ENCODE results near the gene RPL10A.

Gene RPL10A

DNA sequence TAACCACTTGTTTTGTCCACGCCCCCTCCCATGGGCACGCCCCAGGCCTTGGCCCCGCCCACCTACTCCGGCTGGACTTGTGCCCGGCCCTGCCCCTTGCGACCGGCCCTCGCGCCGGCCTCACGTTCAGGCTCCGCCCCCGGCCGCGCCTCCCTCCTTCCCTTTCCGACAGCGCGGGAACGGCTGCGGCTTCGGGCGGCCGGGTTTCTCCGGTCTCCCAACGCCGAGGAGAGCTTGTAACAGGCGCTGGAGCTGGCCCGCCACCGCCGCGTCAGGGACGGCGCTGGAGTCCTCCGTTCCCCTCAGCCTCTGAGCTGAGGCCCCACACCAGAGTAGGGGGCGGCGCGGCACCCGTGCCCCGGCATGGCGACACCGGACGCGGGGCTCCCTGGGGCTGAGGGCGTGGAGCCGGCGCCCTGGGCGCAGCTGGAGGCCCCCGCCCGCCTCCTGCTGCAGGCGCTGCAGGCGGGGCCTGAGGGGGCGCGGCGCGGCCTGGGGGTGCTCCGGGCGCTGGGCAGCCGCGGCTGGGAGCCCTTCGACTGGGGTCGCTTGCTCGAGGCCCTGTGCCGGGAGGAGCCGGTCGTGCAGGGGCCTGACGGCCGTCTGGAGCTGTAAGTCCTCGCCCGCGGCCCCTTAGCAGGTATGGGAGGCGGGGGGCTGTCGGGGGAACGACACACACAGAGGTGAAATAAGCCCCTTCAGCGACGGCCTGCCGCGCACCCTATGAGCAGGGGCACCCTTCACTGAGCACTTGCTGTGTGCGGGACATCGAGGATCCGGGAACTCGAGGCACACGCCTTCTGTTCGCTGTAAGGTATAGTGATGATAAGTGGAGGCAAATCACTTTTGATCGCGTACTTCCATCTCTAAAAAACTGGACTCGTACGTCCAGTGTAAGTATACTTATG, 15.8 kb upstream of the RPL10A start, which contains the start of gene FANCE:
TSS of gene FANCE (plus strand) at position 156 of the 908 bp plus-strand sequence. CDS start at position 364, 208 bp downstream.
- POLR2A ChIA-PET: interaction anchor here (0.7 to 0.8 kb wide), 2 partner anchors 19 to 21 kb away, joined by 3 to 4 read pairs; no protein-coding TSS in a partner anchor
- TF ChIP-seq, protein P1, sequence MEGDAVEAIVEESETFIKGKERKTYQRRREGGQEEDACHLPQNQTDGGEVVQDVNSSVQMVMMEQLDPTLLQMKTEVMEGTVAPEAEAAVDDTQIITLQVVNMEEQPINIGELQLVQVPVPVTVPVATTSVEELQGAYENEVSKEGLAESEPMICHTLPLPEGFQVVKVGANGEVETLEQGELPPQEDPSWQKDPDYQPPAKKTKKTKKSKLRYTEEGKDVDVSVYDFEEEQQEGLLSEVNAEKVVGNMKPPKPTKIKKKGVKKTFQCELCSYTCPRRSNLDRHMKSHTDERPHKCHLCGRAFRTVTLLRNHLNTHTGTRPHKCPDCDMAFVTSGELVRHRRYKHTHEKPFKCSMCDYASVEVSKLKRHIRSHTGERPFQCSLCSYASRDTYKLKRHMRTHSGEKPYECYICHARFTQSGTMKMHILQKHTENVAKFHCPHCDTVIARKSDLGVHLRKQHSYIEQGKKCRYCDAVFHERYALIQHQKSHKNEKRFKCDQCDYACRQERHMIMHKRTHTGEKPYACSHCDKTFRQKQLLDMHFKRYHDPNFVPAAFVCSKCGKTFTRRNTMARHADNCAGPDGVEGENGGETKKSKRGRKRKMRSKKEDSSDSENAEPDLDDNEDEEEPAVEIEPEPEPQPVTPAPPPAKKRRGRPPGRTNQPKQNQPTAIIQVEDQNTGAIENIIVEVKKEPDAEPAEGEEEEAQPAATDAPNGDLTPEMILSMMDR (IDR thresholded peaks at IDR 0.05; ENCODE audit: insufficient read depth, low read length, missing control alignments): no peak
- no peak for DNase-seq (ENCODE audit: low read depth, low spot score)
- H3K4me3 ChIP-seq (ENCODE audit: low read depth, low read length): peak within 1 kb of the TSS; percentile 77
- CTCF ChIA-PET: interaction anchor here (0.9 to 14.6 kb wide), 10 partner anchors 14 to 194 kb away, joined by 3 to 430 read pairs (median 67); partner anchors contain the start of genes DEF6, PPARD and RPL10A

DNA sequence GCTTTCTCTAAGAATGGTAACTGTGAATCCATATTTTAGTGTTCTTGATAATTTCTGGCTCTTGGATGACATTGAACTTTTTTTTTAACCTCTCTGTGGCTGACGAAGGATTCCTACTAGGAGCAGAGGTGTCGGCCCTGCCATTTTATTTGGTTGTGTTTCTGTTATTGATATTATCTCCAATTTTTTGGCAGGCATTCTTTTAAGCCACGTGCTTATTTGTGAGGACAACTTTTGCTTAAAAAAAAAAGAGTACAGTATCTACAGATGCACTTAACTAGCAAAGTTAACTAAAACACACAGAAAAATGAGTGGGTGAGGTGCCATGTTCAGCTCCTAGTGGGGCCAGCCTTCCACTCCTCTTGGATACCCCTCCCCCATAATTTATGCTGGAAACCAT, 15.0 kb upstream of the RPL10A start:
- H3K4me3 ChIP-seq (ENCODE audit: low read depth, low read length): peak overlapping the region; percentile 77
- ChIA-PET CTCF (interaction anchor here (0.6 to 14.6 kb wide), 11 partner anchors 9 to 284 kb away, joined by 3 to 430 read pairs (median 8); partner anchors contain the start of genes ARMC12, DEF6, PPARD and RPL10A), POLR2A (no interaction called here)
- DNase-seq (ENCODE audit: low read depth, low spot score): no peak
- TF ChIP-seq, protein P1 (IDR thresholded peaks at IDR 0.05; ENCODE audit: insufficient read depth, low read length, missing control alignments): no peak

DNA sequence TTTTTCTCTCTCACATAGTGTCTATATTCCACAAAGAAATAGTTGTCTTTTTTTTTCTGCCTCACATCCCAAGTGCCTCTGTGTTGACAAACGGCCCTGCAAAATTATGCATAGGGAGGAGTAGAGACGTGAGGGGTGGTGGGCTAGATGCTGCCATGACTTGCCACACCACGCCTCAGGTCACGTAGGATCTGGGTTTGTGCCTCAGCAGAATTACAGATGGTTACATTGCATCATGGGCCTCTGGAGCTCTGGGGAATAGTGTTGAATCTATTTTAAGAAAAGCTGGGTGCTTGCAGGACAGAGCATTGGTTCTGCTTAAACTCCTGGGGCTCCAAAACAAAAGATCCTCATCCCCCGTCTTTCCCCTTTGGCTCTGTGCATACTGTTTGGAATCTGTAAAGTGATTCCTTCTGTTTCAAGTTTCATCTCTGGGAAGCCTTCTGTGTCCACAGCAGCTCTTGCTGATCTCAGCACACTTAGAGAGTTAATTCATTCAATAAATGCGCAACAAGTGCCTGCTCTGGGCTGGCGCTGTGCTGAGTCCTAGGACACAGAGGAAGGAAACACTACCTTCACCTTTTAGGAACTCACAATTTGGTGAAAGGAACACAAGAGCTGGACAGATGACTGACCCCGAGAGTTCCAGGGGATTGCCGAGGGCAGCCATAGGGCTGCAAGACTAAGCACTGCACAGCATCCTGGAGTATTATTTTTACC, 13.7 kb upstream of the RPL10A start:
- ChIA-PET POLR2A (interaction anchor here (1.0 kb wide), 1 partner anchor 14 kb away, joined by 3 read pairs; the partner anchor contains the start of gene RPL10A), CTCF (interaction anchor here (0.7 to 14.6 kb wide), 11 partner anchors 10 to 283 kb away, joined by 3 to 430 read pairs (median 4); partner anchors contain the start of genes ARMC12, DEF6, PPARD and RPL10A)
- H3K4me3 ChIP-seq (ENCODE audit: low read depth, low read length): no peak overlapping the region
- TF ChIP-seq, protein P1 (IDR thresholded peaks at IDR 0.05; ENCODE audit: insufficient read depth, low read length, missing control alignments): no peak
- DNase-seq (ENCODE audit: low read depth, low spot score): no peak

DNA sequence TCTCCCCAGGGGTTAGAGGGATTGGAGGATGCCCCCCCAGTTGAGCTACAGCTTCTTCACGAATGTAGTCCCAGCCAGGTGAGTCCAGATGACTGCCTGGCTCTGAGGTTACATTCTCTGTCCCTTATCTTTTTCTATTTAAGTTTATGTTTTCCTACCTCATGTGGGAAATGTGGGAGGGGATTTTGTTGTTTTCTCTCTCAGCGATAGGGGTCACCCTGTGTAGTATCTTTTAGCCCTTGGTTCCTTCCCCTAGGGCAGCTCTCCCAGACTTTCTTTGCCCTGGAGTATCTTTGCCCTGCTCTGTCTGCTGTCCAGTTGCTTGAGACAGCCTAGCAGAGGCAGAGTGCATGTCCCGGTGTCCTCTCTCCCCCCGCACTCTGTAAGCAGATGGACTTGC, 10.3 kb upstream of the RPL10A start:
- DNase-seq (ENCODE audit: low read depth, low spot score): no peak
- TF ChIP-seq, protein P1 (IDR thresholded peaks at IDR 0.05; ENCODE audit: insufficient read depth, low read length, missing control alignments): no peak
- ChIA-PET CTCF (interaction anchor here (1.2 to 11.4 kb wide), 4 partner anchors 8 to 116 kb away, joined by 3 to 119 read pairs (median 4); partner anchors contain the start of genes PPARD and RPL10A), POLR2A (interaction anchor here (0.6 to 0.8 kb wide), 2 partner anchors 10 to 34 kb away, joined by 3 read pairs; no protein-coding TSS in a partner anchor)
- no peak overlapping the region for H3K4me3 ChIP-seq (ENCODE audit: low read depth, low read length)

DNA sequence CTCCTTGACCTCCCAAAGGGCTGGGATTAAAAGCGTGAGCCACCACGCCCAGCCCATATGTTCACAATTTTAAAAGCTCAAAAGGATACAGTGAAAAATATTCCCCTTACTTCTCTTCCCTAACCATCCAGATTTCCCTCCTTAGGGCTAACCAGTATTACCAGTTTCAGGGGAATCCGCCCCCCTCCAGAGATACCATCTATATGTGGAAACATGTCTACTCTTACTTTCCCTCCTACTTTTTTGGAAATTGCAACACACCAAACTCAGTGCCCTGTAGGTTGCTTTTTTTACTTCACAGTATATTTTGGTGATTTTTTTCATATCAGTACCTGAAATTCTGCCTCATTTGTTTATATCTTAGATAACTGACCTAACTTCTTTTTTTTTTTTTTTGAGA, 6.9 kb upstream of the RPL10A start:
- DNase-seq (ENCODE audit: low read depth, low spot score): no peak
- TF ChIP-seq, protein P1 (IDR thresholded peaks at IDR 0.05; ENCODE audit: insufficient read depth, low read length, missing control alignments): no peak
- CTCF ChIA-PET: interaction anchor here (1.0 kb wide), 1 partner anchor 120 kb away, joined by 4 read pairs; no protein-coding TSS in a partner anchor
- POLR2A ChIA-PET: no interaction called here
- H3K4me3 ChIP-seq (ENCODE audit: low read depth, low read length): no peak overlapping the region

Data from AG04449 (cell line).